ENCODE data around the gene BCL10.
A peak's percentile ranks its signal among the peaks of the same experiment; 100 is the strongest.
"Not testable (repeated sequence)": the region's sequence is repeated elsewhere in the genome, so short reads cannot be mapped to it uniquely, and the experiment has no call there.

The BCL10 gene

DNA sequence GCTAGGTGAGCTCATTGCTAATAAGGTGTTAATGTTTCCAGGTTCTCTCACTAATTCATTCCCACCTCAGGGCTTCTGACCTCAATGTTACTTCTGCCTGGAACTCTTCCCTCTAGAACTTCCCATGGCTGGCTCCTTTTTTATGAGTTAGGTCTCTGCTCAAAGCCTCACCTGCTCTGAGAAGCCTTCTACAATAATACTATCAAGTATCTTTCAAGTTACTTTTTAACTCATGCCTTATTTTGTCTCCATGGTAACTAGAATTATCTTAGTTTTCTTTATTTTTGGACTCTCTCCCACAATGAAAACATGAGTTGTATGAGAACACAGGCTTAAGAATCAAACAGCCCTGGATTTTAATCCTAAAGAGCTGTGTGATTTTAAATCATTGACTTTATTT, 13.4 kb downstream of the BCL10 start:
- no peak for DNase-seq

DNA sequence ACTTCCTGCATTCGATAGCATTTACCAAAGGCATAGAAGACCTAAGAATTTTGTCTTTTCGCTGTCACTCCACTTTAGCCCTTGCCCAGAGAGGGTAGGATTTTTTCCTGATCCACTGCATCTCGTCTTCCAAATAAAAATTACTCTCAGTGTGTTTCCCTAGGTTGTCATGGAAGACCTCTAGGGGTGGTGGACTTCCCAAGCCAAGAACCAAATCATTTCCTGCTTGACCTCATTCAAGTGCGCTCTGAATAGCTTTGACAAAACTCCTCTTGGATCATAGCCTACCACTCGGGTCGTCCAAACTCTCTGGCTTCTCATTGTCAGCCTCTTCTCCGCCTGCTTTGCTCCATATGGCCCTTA, 16.5 kb downstream of the BCL10 start:
- DNase-seq: peak; percentile 52

DNA sequence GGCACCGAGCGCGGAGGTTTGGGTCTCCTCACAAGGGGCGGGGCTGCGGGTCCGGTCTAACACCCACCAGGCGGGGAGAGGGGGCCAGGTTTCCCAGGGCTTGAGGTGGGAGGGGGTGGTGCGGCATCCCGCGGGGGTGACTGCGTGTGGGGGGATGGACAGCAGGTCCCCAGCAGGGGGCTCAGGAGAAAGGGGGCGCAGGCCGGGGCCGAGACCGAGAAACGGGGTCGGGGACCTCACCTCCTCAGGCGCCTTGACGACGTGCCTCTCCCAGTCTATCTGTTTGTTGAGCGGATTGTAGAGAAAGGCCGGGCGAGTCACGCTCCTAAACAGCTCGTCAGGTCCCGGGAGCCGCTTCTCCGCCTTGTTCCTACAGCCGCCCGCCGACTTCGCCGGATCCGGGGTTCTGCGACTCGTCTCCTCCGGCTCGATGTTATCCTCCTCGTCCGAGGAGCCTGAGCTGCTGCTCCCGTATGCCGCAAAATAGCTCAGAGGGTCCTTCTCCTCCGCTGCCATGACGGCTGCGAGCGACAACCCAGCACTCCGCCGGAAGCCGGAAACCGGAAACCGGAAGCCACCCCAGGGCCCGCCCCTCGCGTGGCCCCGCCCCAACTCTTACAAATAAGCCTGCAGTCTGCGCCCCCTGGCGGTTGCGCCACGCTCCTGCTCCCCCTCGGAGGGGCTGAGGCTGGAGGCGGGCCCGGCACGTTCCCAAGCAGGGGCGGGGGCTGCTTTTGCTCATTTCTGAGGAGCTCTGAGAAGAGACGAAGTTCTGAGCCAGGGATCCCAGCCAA, 17.1 kb downstream of the BCL10 start, which contains the start of gene C1orf52:
Gene C1orf52 (minus strand): TSS at position 545 of the 794 bp plus-strand sequence. CDS start 29 bp downstream, at position 516.
- peak; percentile 89 for DNase-seq

DNA sequence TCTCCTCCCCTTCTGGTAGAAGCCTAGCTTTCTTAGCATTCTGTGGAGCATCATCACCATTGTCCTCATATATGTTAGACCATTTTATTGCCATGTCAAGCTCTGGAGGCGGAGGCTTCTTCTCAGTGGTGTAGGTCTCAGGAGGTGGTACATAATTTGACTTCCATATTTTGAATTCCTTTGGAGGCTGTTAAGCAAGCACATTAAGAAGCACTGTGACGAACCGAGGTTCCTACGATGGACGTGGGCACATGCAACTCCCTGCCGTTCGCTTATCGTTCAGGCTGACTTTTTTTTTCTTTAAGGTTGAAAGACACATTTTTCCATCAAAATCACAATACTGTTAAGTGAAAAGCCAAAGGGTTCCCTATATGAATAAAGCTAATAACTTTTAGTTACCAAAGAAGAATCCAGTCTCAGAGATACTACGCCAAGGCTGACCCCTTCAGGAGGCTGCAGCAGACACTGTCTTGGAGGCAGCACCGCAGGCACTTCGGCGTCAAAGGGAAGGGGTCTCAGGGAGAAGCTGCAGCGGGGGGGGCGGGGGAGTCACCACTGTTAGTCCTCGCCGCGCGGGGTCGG, 17.8 kb downstream of the BCL10 start:
- no peak for DNase-seq

DNA sequence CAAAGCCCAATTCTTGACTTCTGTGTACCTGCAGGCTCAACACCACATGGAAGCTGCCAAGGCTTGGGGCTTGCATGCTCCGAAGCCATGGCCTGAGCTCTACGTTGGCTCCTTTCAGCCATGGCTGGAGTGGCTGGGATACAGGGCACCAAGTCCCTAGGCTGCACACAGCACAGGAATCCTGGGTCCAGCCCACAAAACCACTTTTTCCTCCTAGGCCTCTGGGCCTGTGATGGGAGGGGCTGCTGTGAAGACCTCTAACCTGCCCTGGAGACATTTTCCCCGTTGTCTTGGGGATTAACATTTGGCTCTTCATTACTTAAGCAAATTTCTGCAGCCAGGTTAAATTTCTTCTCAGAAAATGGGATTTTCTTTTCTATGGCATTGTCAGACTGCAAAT, 27.4 kb downstream of the BCL10 start:
- not testable (repeated sequence) for DNase-seq

DNA sequence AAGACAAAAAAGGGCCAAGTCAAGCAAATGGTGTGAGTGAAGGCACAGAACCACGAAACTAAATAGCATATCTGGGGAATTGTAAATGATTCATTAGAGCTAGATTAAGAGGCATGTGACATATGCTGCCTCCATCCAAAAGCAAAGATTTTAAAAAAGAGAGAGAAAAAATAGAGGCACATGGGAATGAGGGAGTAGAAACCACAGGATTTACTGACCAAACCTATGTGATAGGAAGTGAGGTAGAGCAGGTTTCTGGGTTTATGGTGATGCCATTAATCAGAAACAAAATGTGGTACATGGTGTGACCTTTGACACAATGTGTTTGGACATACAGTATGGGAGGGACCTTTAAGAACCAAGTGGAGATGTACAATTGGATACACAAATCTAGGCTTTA, 30.5 kb downstream of the BCL10 start:
- no peak for DNase-seq

DNA sequence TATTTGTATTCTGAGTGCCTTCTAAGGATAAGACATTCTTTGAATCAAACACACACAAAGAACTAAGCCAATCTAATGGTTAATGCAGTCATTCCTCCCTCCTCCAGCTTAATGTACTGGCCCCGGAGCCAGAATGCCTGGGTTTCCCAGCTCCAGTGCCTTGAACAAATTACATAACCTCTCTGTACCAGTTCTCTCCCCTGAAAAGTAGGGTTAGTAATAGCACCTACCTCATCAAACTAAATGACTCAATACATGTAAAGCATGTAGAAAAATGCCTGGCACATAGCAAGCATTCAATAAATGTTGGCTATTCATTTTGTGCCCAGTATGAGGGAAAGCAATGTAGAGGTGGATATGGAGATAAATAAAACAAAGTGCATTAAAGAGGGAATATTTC, 31.0 kb downstream of the BCL10 start:
- no peak for DNase-seq

DNA sequence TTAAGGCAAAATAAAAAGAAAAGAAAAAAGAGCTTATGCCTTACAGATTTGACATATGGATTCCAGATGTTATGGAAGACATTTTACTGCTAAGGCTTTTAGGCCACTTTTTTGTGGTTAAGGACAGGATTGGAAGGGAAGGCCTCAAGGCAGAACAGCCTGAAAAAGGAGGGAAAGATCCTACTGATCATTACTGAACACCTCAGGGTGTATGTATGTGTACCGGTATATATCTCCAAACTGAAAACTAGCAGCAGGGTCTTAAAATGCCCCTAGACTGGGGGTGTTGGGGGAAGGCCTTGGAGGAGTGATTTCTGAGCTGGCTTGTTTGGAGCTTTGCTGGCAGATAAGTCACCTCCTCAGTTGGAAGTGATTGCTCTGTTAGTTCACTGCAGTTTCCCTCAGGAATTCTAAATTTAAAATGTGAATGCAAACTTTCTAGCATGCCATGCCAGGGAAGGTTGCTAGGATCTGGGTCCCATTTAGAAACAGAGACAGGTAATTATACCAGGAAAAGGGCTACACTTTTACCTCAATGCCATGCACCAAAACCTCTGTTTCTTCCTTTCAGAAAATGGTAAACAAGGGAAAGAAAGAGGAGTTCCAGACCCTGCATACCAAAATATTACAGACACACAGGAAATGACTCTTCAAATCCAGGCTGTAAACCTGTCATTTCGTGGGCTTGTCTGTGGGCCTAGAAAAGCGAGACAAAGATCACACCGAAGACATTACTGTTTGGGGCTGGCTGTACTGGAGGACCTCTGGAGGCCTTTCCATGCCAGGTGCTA, 32.0 kb downstream of the BCL10 start:
- DNase-seq: peak; percentile 19

DNA sequence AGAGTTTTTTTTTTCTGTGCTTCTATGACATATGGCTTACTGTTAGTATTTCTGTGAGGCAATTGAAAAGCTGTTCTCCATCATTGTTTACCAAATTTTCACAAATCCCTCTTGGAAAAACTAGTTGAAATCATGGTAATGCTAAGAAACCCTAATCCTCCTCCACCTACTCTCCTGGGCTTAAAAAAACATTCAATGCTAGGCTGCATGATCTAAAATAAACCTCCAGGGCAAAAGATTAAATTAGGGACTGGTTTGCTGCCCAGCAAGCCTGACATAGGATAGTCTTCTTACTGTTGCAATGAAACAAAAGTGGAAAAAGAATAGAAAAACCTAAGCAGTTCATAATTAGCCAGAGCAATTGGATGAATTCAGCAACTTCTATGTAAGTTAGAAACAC, 33.1 kb downstream of the BCL10 start:
- DNase-seq: no peak

DNA sequence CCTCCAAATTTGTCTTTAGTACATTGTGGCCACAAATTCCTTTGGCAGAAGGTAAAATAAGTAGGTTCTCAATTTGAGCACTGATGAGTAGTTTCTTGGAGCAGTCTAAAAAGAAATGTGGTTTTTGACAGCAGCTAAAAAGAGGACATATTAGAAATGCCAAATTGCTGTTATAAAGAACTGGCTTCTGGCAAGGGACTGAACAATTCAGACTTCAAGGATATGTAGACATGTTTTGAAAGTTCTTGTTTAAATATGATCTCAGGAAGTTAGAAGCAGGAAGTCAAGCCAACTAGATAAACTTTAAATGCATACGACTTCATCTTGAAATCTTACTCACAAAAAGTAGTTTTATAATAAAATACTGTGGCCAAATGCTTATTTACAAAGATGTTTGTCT, 35.8 kb downstream of the BCL10 start:
- no peak for DNase-seq

DNA sequence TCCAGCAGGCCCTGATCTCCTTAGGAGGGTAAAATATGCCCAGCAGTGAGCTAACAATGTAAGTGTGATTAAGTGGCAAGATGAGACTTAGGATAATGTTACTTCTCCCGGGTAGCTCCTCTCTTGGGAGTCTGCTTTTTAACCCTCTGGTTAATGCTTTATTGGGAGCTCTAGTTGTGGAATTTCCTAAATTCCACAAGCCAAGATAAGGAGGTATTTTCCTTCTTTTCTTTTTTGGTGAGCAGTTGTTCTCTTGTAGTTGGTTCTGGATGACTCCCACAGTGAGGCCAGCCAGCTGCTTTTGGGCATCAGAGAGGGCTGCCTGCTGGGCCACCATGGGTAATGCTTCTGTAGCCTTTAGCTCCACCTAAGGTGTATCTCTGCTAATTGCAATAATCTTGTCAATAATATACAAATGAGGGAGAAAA, 36.2 kb downstream of the BCL10 start:
- peak; percentile 19 for DNase-seq

DNA sequence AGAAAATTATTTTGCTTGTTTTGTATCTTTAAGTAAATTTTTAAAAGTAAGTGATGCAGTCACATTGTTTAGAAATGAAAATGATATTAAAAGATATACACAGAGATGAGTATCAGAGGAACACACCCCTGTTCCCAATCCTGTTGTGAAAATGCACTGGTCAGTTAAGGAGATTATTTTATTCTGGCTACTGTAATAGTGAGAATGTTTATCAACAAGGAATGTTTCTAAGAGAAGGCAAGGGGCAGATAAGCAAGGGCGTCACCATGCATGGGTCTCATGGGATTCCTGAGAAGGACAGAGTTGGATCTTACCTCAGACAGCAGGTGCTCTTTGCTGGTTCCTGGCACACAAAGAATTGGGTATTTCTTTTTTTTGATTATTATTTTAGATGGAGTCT, 38.8 kb downstream of the BCL10 start:
- no peak for DNase-seq

DNA sequence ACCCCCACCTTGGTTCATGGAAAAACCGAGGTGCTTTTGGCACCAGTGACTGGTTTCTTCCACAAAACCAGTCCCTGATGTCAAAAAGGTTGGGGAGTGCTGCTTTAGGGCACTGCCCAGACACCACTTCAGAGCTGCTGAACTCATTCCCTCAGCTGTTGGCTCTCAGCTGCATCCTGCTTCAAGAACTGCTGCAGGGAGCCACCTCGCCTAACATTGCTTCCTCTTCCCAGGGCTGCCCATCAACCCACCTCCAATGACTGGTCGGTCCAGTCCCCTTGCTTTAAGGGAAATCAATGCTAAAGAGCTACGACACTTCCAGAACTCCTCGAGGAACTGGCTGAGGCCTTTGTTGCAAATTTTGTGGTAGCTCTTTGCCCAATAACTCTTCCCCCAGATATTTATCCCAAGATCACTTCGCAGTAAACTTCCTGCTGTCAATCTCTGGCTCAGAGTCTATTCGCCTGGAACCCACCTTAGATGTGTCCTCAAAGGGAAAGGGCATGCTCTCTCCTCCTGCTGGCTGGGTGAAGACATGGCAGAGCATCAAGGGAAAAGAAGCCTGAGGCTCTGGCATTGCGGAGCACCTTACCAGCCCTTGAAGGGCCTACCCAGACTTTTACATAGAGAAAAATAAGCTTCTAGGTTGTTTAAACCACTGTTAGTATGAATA, 46.0 kb downstream of the BCL10 start:
- no peak for DNase-seq

DNA sequence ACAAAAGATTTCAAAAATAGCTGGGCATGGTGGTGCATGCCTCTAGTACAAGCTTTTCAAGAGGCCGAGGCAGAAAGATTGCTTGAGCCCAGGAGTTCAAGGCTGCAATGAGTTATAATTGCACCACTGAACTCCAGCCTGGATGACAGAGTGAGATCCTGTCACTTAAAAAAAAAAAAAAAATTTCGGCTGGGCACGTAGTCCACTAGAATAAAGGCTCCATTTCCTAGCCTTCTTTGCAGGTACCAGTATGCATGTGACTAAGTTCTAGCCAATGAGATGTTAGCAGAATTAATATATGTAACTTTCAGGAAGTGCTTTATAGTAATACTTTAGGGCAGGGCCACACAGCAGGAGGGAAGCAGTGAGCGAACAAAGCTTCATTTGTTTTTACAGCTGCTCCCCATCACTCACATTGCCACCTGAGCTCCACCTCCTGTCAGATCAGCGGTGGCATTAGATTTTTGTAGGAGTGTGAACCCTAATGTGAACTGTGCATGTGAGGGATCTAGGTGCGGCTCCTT, 46.8 kb downstream of the BCL10 start:
- DNase-seq: no peak

DNA sequence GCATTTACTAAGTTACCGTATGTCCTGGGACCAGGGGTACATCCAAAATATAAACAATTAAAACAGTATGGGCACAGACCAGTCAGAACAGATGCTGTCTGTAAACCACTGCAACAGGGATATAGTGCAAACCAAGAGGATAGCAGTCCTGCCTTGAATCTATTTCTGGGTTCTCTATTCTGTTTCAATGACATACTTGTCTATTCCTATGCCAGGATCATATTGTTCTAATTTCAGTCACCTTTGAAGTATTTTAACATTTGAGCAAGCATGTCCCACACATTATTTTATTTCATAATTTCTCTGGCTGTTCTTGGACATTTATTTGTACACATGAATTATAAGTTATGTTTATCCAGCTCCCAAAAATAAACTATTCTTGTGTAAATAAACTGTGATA, 47.5 kb downstream of the BCL10 start:
- DNase-seq: no peak

DNA sequence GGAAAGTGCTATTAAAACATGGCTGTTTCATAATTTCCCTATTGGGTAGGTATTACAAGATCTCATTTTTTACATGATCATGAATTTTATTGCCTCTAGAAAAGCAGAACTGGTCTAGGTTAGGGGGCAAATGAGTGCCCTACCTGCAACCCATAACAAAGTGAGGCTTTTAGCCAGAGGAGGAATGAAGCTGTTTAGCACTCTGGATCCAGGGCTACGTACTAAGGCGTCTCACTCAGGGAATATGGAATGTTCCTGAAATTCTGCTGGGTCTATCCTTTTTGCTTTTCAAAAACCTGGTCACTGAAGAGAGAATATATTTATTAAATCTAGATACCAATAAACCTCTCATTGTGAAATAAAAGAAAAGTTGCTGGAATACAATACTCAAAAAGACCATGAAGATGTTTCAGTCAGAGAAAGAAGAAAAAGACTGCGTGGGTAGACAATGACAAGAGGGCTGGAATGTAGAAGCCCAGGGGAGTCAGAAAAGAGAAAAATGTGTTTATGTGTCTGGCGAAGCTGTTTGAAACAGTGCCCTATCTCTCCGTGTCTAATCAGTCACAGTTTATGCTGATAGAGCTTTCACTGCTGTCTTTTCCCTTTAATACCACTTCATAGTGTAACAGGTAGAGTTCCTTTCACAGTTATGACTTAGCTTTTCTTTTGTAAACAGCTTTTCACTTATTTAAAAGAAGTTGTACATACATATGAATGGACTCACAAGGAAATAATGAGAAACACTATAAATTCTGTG, 50.6 kb downstream of the BCL10 start:
- peak; percentile 11 for DNase-seq

DNA sequence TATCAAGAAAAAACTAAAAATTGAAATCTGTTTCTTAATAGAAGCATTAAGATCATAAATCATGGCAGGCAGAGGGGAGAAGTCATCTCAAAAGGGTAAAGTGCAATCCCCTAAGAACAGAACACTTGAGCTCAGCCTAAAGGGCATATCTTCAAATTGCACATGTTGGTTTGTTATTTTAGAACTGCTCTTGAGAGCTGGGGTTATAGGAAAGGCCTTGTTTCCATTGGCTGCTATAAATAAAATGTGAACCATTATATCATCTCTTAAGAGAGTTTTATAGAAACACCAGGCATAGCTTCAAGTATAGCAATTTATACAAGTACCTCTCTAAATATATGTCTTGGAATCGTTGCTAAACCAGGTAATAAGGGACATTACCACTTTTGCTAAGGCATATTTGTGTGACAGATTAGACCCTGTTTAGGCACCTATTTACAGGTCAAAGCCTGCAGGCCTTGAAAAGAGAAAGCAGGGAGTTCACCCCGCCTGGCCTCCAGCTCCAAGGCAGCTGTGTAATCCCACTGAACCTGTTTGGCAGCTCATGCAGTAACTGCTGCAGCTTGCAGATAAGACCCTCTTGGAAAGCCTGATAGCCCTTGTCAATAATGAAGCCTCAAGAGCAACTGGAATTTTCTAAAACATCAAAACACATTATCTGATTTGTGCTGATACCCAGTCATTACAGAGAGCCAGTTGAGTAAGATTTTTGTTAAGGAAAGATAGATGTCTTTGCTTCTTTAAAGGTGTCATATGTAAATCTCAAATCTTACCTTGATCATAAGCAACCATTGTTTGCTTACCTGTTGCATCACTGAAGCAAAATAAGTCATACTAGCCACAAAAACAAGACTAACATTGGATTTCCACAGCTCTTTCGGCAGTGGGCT, 51.5 kb downstream of the BCL10 start:
- DNase-seq: no peak

DNA sequence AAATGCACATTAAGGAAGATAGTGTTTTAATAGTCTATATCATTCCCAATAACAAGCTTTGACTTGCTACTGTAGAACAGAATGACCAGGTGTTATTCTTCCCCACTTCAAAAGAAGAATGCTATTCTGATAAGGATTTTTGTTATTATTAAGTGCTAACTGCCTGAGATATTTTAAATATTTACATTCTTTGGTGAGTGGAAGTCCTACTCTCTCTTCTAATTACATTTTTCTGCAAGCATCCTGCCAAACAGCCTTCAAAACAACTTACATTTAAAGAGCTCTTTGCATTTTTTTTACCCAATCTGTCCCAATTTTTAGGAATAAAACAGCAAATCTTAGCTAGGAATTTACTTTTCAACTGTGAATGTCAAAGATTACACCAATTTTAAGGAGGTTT, 52.1 kb downstream of the BCL10 start:
- no peak for DNase-seq

DNA sequence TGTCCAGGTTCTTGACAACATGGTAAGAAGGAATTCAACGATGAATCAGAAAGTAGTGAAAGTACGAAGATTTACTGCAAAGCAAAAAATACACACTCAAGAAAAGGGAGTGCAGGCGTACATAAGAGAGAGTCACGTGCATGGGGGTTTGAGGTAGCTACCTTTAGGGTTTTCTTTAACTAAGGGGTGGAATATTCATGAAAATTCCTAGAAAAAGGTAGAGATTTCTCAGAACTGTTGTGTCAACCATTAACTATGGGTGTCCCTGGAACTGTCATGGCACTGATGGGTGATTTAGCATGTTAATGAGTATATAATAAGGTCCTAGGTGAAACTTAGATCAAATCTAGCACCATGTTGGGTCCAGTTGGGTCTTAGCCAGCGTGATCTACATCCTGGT, 53.1 kb downstream of the BCL10 start:
- no peak for DNase-seq

DNA sequence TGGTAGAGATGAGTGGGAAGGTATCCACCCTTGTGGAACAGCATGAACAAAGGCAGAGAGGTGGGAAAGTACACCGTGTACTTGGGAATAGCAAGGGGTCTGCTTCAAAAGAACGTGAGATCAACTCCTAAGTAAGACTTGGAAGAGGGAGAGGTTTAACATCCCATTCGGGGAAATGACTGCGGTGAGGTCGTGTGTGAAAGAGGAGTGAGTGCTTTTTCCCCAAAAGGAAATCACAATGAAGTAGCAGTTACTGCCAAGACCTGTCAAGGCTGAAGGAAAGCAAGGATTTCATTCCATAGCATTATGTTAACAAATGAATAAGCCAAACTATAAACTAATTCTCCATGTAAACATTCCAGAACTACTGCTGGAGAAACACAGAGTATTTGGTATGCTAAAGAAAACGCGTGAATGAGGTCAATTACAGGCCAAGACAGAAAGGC, 55.7 kb downstream of the BCL10 start:
- DNase-seq: no peak

All from kidney glomerular epithelial cell (primary cell).